Upper lobe of left lung (tissue), 6 donors: Measurements from ENCODE around the gene IL1RAPL1. TPM values are rescaled to one million over a fixed set of nuclear protein-coding genes. Genes with fewer than 3 reads are reported as not detected.

Experiments
- ATAC-seq, 2 donors: fragments of 200-7000 bp; cut with Tn5 transposase; one replicate each; pipeline ENCODE4 v1.9.1; 2022; ENCODE audit warnings: mild to moderate bottlenecking in 2 of 2, moderate library complexity in 2 of 2; ENCODE audit not compliant: low FRiP score in 2 of 2
- DNase-seq, 2 donors: peaks; one replicate each; pipeline ENCODE4 v3.0.0-alpha.2; 2019 to 2020
- H3K27ac ChIP-seq, 4 donors: fragments of 200-600 bp; sonication (generic); one replicate each; pipeline ENCODE4 v1.5.1; 2016 to 2019
- H3K27me3 ChIP-seq, 4 donors: fragments of 200-600 bp; sonication (generic); one replicate each; pipeline ENCODE4 v1.5.1; 2017 to 2019
- H3K36me3 ChIP-seq, 4 donors: fragments of 200-600 bp; sonication (generic); one replicate each; pipeline ENCODE4 v1.5.1; 2016 to 2019
- H3K4me1 ChIP-seq, 4 donors: fragments of 200-600 bp; sonication (generic); one replicate each; pipeline ENCODE4 v1.5.1; 2018 to 2019
- H3K4me3 ChIP-seq, 4 donors: fragments of 200-600 bp; sonication (generic); one replicate each; pipeline ENCODE4 v1.5.1; 2017 to 2019; ENCODE audit warnings: mild to moderate bottlenecking in 2 of 4, moderate library complexity in 1 of 4
- H3K9me3 ChIP-seq, 4 donors: fragments of 200-600 bp; sonication (generic); one replicate each; pipeline ENCODE4 v1.5.1; 2018 to 2019
- CTCF ChIP-seq, 6 experiments: fragments of 450-650 bp in 4 of 6; fragments of 200-600 bp in 2 of 6; sonication (generic) in 2 of 6; IDR thresholded peaks; one replicate each; pipeline ENCODE4 v1.5.1; 2016 to 2019; ENCODE audit warnings: antibody characterized with exemption in 6 of 6
- EP300 ChIP-seq, 4 donors: sonication (generic); formaldehyde crosslinking; IDR thresholded peaks; one replicate each; pipeline ENCODE4 v1.5.1; 2017; ENCODE audit warnings: antibody characterized with exemption in 4 of 4, control low read depth in 2 of 4
- POLR2A ChIP-seq, 4 donors: fragments of 450-650 bp; IDR thresholded peaks; one replicate each; pipeline ENCODE4 v1.5.1; 2016 to 2017; ENCODE audit warnings: antibody characterized with exemption in 4 of 4, mild to moderate bottlenecking in 2 of 4
- POLR2AphosphoS5 ChIP-seq, 2 donors: sonication (generic); formaldehyde crosslinking; IDR thresholded peaks; one replicate each; pipeline ENCODE4 v1.5.1; 2017; ENCODE audit warnings: antibody characterized with exemption in 2 of 2
- WGBS, 2 donors: methylation state at CpG; one replicate each; pipeline ENCODE4 v1.1.5; 2017 to 2018; 5-methylcytosine and 5-hydroxymethylcytosine counted together
- total RNA-seq, 6 donors: library from RNA; depleted of rRNA in 4 of 6; stranded (reverse); fragments of >200 nt in 4 of 6; gene quantifications; one replicate each; pipeline versions ENCODE4 v1.1.0 to v1.2.1, GENCODE V29; 2016 to 2021
- donor health status: DM: no; HTN: no; CAD: no; lungs with moderate emphysema.
- donor health status: DM: no; HTN: yes; CAD: no; lungs with severe emphysema.

IL1RAPL1 gene
- total RNA-seq, 6 donors from 2014 or later: 0.09 to 0.46 (median 0.33) TPM; not detected in 3

- H3K4me1 ChIP-seq: no peaks in the 10 kb centered on the region
- DNase-seq (no peak), ATAC-seq (no peak)
- H3K4me3 ChIP-seq: no peak overlapping the region
- H3K27ac ChIP-seq: no peak overlapping the region
- H3K9me3 ChIP-seq: peaks cover 0 to 11% (median 0%) of the 10 kb centered on the region in 4 donors
- TF ChIP-seq POLR2AphosphoS5 (IDR thresholded peaks at IDR 0.05) (no peak), EP300 (IDR thresholded peaks at IDR 0.05) (no peak), CTCF (IDR thresholded peaks at IDR 0.05) (no peak), POLR2A (IDR thresholded peaks at IDR 0.05) (no peak)
- no peaks in the 10 kb centered on the region for H3K36me3 ChIP-seq
- WGBS, 2 donors: 42 to 50% methylated on average over 1 of the region's 1 CpG
- H3K27me3 ChIP-seq: no peaks in the 10 kb centered on the region
Measured at GRCh38 chrX:28552882-28553829, 34.1 kb upstream of the IL1RAPL1 start.

- WGBS, 2 donors: 70 to 84% methylated on average over 3 of the region's 3 CpGs
- no peaks in the 10 kb centered on the region for H3K27me3 ChIP-seq
- H3K4me3 ChIP-seq: no peak overlapping the region
- no peaks in the 10 kb centered on the region for H3K4me1 ChIP-seq
- H3K27ac ChIP-seq: no peak overlapping the region
- TF ChIP-seq POLR2A (IDR thresholded peaks at IDR 0.05) (no peak), EP300 (IDR thresholded peaks at IDR 0.05) (no peak), CTCF (IDR thresholded peaks at IDR 0.05) (no peak), POLR2AphosphoS5 (IDR thresholded peaks at IDR 0.05) (no peak)
- H3K9me3 ChIP-seq: no peaks in the 10 kb centered on the region
- no peak for DNase-seq
- H3K36me3 ChIP-seq: no peaks in the 10 kb centered on the region
- no peak for ATAC-seq
Measured at GRCh38 chrX:28576117-28576516, 11.1 kb upstream of the IL1RAPL1 start.

- TF ChIP-seq EP300 (IDR thresholded peaks at IDR 0.05) (no peak), POLR2AphosphoS5 (IDR thresholded peaks at IDR 0.05) (no peak), CTCF (IDR thresholded peaks at IDR 0.05) (no peak), POLR2A (IDR thresholded peaks at IDR 0.05) (no peak)
- Histone ChIP-seq H3K4me1 (no peaks in the 10 kb centered on the region), H3K36me3 (no peaks in the 10 kb centered on the region), H3K9me3 (no peaks in the 10 kb centered on the region), H3K27ac (no peak overlapping the region), H3K27me3 (peaks cover 0 to 4% (median 0%) of the 10 kb centered on the region in 4 donors), H3K4me3 (no peak overlapping the region)
- DNase-seq (no peak), ATAC-seq (no peak)
Measured at GRCh38 chrX:28581522-28581921, 5.7 kb upstream of the IL1RAPL1 start.

GRCh38 chrX:28582511-28582910 is 4.7 kb upstream of the IL1RAPL1 start:
- peaks cover 0 to 4% (median 0%) of the 10 kb centered on the region in 4 donors for H3K27me3 ChIP-seq
- H3K27ac ChIP-seq: no peak overlapping the region
- DNase-seq (no peak), ATAC-seq (no peak)
- WGBS, 2 donors: 41 to 55% methylated on average over 3 to 4 of the region's 4 CpGs
- no peaks in the 10 kb centered on the region for H3K4me1 ChIP-seq
- H3K36me3 ChIP-seq: no peaks in the 10 kb centered on the region
- TF ChIP-seq CTCF (IDR thresholded peaks at IDR 0.05) (no peak), POLR2A (IDR thresholded peaks at IDR 0.05) (no peak), EP300 (IDR thresholded peaks at IDR 0.05) (no peak), POLR2AphosphoS5 (IDR thresholded peaks at IDR 0.05) (no peak)
- H3K4me3 ChIP-seq: no peak overlapping the region
- no peaks in the 10 kb centered on the region for H3K9me3 ChIP-seq
